HG02763 (cell line): Measurements from ENCODE around the gene DUSP28.
A peak's percentile ranks its signal among the peaks of the same experiment; 100 is the strongest.
"Not testable (repeated sequence)": the region's sequence is repeated elsewhere in the genome, so short reads cannot be mapped to it uniquely, and the experiment has no call there.

Source experiments
- ATAC-seq: cut with Tn5 transposase; IDR thresholded peaks from one replicate; pipeline ENCODE4 v1.9.1; 2021; ENCODE audit warnings: mild to moderate bottlenecking, moderate library complexity; ENCODE audit not compliant: unreplicated experiment

DUSP28 gene, protein sequence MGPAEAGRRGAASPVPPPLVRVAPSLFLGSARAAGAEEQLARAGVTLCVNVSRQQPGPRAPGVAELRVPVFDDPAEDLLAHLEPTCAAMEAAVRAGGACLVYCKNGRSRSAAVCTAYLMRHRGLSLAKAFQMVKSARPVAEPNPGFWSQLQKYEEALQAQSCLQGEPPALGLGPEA

DNA sequence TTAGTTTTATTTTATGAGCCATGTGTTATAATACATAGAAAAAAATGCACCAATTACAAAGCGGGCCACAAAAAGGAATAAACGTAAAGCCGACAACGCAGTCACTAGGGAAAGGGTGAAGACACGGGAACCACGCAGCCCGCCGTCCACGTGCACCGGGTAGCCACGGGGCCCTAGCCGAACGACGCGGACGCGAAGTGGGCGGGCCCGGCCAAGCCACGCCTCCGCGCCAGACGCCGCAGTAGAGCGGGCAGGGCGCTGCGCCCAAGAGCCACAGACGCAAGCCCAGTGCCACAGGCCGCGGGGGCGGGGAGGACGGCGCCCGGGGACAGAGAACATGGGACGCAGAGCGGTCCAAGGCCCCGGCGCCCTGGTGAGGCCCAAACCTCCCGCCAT, at the start of gene DUSP28:
Gene DUSP28 (plus strand): TSS at position 274 of the 396 bp plus-strand sequence. CDS start 328 bp downstream, outside the sequence.
- peak; percentile 61 for ATAC-seq

DNA sequence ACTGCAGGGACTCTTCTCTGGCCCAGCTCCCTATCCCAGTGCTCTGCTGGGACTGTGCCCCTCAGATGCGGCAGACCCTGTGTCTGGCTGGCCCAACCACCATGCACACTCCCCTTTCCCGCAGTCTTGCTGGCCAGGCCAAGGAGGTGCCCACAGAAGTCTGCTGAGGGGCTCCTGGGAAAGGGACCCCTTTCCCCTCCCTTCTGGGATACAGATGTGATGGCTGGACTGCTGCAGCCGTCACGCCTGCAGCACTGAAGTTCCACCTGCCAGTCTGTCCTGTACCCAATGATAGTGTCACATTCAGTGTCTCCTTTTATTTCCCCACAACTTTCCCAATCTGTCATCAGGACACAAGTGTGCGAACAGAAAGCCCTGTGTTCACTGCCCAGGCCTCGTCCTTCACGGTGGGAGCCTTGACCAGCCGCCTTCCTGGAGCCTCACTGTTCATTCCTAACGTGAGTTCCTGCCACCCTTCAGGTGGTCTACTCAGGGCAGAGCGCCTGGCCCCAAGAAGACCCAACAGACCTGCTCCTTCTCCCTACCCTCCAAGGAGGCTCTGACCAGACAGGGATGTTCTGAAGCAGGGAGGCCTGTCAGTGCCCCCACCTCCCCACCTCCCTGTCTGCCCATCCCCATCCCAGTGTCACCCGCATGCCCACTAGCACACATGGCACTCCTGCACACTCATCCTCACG, 49.5 kb upstream of the DUSP28 start:
- no peak for ATAC-seq

DNA sequence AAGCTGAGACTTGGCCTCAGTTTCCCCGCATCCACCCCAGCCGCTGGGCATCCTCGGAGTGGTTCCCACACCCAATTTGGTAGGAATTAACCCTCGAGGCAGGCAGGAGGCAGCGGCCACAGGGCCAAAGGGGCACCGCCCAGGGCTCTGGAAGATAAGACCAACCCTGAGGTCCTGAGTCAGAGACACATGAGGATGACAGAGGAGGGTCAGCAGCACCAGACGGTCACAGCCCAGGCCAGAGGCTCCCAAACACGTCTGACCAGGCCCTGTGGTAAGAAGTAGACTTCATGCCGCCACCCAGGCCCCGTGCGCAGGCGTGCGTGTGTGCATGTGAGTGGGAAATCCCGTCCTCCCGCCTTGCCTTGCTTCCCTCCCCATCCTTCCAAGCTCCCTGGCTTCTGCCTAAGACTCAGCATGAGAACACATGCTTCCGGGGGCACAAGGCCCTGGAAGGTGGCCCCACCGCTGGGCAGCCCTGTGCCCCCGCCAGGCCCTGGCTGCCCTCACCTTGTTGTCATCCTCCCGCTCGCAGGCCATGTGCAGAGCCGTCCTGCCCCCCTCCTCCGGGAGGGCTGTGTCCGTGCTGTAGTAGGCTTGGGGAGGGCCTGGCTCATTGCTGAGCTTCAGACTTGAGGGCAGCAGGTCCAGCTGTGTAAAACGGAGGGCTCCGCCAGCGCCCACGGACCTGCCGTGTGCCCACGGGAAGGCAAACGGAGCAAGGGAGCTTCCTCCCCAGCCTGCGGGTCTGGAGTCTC, 48.6 kb upstream of the DUSP28 start:
- no peak for ATAC-seq

DNA sequence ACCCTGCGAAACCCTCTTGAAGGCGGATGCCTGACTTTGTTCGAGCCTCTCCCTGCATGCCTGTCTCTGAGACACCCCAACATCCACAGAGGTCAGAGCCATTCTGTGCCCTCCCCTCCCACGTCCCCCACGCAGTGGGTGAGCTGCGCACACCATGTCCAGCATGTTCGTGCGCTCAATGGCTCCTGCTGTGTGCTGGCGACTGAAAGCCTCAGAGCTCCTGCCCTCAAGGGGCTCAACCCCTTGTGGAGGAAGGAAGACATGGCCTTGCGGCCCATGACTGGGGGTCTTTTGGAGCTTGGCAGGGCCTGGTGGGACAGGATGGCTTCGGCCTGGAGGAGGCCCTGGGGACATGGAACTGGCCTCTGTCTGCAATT, 48.1 kb upstream of the DUSP28 start:
- ATAC-seq, result no peak

DNA sequence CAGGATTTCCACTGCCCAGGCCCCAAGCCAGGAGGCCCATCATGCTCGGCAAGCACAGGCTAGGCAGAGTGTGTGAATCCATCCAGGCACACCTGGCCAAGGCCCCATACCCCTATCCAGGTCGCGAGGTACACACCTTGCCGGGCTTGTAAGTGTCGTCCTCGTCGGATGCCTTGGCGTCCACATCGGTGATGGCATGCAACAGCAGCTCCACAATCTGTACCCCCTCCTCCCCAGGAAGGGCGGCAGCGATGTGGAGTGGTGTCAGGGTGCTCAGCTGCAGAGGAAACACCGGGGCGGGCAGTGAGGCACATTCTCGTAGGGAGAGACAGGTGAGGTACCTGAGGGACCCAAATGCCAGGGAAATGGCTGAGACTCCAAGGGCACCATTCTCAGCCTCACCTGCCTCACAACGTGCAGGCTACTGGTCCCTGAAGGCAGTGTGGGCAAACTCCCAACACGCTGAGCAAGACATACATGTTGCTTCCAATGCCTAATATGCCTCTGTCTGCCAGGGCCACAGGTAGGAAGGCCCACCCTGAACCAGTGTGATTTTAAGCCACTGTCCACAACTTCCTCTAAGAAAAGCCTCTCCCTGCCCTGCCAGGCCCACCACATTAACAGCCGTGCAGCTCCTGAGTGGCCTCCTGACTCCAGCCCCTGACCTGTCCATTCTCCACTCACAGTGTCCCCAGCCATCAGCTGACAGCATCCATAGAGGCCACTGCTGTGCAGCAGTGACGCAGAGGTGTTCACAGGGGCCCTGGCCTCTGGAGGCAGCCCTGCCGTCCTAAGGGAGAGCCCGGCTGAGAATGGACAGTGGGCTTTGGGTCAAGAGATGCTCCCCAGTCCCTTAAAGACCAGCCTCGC, 47.3 kb upstream of the DUSP28 start:
- ATAC-seq, result no peak

DNA sequence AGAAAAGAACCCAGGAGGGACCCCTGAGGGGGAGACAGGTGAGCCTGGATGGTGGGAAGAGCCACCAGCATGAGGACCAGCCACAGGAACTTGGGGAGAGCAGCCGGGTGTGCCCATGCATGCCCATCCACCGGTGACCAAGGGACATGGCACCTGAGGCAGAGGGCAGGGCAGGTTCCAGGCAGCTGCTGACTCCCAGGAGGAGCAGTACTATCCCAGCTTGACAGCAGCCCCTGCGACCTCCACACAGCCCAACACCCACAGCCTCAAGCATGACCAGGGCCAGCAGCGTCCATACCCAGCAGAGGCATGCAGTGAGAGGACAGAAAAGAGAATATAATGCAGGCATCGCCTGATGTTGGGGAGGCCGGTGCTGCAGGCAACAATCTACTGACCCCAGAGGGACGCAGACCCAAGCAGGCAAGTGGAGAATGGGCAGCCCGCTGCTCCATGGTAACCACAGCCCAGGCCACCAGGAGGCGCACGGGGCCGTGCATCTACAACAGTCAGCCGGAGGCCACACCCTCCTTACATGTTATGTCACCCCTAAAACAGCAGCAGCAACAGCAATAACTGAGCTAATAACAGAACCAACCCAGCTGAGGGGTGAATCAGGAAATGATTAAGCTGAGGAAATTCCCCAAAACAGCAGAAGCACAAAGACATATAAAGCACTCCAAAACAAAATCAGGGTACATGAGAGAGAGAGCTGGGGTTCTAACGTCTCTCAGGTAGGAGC, 46.4 kb upstream of the DUSP28 start:
- peak; percentile 74 for ATAC-seq

DNA sequence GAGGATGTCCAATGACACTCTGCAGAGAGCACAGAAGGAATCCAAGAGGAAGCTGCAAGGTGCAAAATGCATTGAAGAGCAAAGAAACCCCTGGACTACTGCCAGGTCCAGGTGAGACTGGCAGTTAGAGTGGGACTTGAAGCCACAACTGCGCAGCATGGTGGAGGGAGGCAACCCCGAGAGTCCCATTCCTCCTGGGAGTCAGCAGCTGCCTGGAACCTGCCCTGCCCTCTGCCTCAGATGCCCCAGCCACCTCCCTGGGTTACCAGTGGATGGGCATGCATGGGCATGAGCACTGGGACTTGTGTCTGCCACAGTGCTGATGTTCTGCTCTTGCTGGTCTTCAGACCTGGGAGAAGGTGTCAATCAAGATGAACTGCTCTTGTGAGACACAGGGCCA, 45.5 kb upstream of the DUSP28 start:
- ATAC-seq, result no peak

DNA sequence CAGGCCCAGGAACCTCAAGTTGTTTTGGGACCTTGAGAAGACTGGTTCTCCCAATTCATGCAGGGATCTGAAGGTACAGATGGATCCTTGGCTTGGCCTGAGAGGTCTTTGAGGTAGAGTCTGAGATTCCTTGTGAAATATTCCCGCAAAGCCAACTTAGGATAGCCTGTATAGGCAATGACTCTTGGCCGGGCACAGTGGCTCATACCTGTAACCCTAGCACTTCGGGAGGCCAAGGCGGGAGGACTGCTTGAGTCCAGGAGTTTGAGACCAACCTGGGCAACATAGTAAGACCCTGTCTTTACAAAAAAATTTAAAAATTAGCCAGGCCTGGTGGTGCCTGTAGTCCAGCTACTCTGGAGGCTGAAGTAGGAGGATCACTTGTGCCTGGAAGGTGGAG, 42.8 kb upstream of the DUSP28 start:
- ATAC-seq, result no peak

DNA sequence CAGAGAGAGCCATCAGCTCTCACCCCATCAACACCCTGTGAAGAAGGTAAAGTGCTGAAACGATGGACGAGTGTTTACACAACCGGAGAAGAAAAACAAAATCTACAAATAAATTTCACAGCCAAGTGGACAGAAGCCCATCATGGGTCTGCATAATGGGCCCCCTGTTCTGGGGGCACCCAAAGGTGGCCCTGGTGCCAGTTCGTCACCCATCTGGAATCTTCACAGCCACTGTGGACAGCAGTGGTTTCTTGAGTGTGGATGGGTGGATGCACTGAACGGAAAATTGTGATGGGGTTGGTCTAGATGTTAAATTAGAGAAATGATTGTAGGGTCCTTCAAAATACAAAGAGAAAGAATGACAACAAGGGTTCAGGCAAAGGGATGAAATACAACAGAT, 41.2 kb upstream of the DUSP28 start:
- no peak for ATAC-seq

DNA sequence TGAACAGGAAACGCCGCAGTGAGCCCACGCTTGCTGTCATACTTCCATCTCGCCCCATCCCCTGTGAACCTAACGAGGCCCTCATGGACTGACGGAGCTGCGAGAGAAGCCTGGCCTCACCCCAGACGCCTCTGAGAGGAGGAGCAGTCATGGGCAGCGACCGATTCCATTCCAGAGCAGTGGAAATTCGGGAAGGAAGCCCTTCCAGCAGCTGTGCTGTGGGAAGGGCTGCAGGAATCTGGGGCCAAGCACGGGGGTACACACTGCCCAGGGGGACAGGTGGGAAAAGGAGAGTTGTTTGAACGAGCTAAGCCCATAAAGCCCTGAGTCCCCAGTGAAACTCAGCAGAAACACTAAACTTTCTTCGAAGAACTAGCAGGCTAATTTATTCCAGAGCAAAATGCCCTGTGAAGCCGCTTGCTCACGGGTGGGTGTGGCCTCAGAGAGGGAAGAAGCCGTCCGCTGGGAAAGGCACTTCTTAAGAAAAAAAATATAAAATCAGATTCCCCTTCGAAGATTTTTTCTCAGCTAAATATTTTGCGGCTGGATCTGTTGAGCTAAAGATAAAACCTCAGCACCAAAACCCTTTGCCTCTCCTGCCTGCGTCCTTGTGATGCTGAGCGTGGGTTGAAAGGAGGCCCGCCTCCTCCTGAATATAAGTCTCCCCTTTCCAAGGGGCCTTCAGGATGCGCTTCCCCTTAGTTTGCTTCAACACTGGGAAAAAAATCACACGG, 40.6 kb upstream of the DUSP28 start:
- no peak for ATAC-seq

DNA sequence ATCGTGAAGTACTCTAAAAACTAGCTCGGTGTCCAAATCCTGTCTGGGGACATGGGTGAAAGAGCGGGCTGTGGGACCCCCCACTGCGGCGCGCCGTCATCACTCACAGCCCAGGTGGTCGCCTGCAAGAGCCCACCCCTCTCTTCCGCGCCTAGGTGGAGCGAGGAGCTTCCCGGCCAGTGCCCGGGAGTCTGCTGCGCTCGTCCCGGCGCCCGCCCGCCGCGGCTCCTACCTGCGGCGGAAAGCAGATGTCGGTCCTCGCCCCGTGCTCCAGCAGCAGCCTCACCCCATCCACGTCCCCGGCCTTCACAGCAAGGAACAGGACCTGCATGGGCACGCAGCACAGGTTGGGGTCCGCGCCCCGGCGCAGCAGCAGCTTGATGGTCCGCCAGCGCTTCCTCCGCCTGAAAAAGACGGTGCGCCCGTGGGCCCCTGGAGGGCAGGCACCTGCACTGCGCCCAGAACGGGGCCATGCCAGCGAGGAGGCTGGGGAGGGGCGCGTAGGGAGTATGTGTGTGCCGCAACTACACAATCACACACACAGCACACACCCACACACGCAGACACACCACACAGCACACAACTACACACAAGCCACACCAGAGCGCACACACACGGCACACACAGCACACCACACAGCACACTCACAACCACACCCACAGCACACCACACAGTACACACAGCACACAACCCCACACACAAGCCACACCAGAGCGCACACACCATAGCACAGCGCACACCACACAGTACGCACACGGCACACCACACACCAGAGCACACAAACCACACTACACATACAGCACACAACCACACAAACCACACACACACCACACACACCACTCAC, 39.8 kb upstream of the DUSP28 start:
- ATAC-seq, result no peak

DNA sequence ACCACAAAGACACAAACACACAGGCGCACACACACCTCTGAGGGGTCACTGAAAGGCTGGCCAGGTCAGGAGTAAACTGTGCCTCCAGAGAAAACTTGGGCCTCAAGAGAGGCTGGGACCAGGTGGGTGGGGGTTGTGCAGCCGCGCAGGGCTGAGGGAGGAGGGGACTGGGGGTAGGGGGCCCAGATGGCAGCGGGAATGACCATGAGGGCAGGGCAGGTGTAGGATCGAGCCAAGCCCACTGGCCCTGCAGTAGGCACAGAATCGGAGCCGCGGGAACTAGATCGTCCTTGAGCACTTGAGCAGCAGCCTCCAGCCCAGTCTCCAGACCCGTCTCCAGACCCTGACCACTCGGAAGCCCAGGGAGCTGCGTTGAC, 39.2 kb upstream of the DUSP28 start:
- no peak for ATAC-seq

DNA sequence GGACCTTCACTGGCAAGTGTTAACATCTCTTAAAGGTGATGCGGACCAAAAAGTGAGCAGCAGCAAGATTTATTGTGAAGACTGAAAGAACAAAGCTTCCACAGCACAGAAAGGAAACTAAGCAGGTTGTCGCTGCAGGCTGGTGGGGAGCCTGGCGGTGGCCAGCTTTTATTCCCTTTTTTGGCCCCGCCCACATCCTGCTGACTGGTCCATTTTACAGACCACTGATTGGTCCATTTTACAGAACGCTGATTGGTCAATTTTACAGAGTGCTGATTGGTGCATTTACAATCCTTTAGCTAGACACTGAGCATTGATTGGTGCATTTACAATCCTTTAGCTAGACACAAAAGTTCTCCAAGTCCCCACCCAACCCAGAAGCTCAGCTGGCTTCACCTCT, 38.3 kb upstream of the DUSP28 start:
- not testable (repeated sequence) for ATAC-seq

DNA sequence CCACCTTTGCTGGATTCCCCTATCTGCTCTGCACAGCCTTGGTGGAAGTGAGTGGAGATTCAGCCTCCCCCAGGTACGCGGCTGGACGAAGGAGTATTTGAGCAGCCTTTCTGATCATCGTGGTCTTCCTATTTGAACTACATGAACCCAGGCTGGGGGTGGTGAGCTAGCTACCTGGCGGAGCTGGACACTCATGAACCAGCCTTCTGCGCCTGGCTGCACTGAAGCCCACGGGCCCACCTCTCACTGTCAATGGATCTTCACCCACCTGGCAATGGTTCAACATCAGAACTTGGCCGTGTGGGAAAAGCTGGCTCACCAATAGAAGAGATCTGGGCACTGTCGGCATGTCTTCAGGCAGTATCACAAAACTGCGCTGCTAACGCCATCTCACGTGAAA, 37.8 kb upstream of the DUSP28 start:
- ATAC-seq, result no peak

DNA sequence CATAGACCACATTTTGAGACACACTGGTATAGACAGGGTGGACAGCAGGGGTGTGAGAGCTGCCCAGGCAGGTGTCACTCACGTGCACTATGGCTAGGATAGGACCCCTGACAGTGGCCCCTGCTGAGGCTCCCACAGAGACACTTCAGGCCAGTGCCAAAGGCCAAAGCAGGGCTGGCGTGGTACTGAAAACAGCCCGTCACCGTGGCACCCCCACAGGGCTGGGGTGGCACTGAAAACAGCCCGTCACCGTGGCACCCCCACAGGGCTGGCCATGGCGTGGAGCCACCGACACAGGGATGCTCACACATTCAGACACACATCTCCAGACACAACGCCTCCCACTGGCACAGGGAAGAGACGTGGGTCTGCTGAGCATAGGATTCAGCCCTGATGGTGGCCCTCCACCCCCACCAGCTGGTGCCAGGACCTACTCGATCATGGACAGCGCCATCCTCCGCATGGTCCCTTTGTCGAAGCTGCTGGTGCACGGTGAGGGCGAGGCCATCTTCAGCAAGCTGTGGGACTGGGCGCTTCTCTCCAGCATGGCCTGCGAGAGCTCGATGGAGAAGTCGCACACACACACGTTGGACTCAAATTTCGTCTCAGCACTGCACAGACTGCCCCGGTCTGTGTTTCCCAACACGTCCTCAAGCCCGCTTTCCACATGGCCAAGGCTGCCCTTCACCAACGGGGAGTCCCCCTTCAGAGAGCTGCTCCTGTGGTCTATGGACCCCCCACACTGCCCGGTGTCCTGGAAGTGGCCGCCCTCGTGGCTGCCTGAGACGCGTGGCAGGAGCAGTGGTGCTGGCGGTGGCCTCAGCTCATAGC, 36.5 kb upstream of the DUSP28 start:
- no peak for ATAC-seq

DNA sequence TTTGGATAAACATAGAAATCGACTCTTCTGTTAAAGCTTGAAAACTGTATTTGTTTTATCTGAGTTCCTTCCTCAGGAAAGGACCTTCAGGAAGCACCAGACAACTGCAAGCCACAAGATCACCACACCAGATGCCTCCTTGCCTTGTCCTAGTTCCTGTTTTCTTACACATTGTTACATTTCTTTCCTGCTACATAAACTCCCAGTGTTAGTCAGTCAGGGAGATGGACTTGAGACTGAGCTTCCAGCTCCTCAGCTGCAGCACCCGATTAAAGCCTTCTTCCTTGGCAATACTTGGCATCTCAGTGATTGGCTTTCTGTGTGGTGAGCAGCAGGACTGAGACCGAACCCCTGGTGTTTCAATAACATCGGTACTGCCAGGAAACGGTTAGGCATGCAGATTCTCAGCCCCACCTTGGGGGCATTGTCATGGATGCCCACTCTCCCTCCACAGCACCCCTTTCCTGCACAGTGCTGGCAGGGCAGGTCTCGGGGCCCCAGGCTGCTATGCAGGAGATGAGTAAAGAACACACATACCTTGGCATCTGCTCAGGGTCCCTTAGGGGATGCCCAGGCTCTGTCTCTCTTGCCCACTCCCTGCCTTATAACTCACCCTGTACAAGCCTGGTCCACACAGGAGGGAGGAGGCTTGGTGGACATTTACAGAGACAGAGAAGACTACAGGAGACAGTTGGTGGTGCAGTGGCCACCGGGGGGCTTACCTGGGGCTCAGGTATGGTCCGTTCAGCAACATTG, 35.0 kb upstream of the DUSP28 start:
- ATAC-seq, result no peak

DNA sequence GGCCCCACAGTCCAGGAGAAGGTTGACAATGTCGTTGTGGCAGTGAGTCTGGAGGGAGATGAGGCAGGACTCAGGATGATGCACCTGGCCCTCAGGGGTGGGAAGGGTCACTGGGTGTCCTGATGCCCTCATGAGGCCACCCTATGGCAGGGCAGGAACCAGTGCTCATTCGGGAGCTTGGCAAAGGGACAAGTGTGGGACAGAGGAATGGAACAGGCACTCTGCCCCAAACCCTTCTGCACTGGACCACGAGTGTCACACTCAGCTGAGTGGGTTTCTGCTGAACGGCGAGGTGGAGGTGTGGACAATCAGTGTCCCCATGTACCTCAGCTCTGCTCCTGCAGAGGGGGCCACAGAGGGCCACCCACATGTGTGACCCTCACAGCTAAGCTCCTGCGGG, 34.4 kb upstream of the DUSP28 start:
- no peak for ATAC-seq
